Measurements from ENCODE around the gene CDR2L.

GRCh38 chr17:75041656-75042280, 54.3 kb downstream of the CDR2L start:
- TF ChIP-seq, protein P1, sequence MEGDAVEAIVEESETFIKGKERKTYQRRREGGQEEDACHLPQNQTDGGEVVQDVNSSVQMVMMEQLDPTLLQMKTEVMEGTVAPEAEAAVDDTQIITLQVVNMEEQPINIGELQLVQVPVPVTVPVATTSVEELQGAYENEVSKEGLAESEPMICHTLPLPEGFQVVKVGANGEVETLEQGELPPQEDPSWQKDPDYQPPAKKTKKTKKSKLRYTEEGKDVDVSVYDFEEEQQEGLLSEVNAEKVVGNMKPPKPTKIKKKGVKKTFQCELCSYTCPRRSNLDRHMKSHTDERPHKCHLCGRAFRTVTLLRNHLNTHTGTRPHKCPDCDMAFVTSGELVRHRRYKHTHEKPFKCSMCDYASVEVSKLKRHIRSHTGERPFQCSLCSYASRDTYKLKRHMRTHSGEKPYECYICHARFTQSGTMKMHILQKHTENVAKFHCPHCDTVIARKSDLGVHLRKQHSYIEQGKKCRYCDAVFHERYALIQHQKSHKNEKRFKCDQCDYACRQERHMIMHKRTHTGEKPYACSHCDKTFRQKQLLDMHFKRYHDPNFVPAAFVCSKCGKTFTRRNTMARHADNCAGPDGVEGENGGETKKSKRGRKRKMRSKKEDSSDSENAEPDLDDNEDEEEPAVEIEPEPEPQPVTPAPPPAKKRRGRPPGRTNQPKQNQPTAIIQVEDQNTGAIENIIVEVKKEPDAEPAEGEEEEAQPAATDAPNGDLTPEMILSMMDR (IDR thresholded peaks at IDR 0.05): no peak
- TF ChIP-seq POLR2A (IDR thresholded peaks at IDR 0.05): no peak
